Mononuclear cell (primary cell): ENCODE results near the gene VEZT. TPM values are rescaled to one million over a fixed set of nuclear protein-coding genes. Genes with fewer than 3 reads are reported as not detected.

Experiments
- H3K27me3 ChIP-seq: 2 replicates; pipeline ENCODE4 v1.6.0; 2011; ENCODE audit warnings: low read length, control low read depth; ENCODE audit not compliant: insufficient read depth
- H3K4me1 ChIP-seq: 2 replicates; pipeline ENCODE4 v1.5.1; 2011; ENCODE audit warnings: mild to moderate bottlenecking, low read length, control low read depth; ENCODE audit not compliant: insufficient read depth
- H3K4me3 ChIP-seq: 2 replicates; pipeline ENCODE4 v1.5.1; 2011; ENCODE audit warnings: mild to moderate bottlenecking, low read length, moderate library complexity
- H3K9me3 ChIP-seq: 2 replicates; pipeline ENCODE4 v1.5.1; 2011; ENCODE audit warnings: low read depth, mild to moderate bottlenecking, control low read depth, low read length
- total RNA-seq: library from RNA; depleted of rRNA; stranded (reverse); fragments of >200 nt; gene quantifications from one replicate; pipeline ENCODE4 v1.2.3, GENCODE V29; 2012

VEZT gene
- total RNA-seq, 1 donor, result 93.5 TPM

GRCh38 chr12:95326445-95326844, 108.8 kb downstream of the VEZT start:
- Histone ChIP-seq H3K9me3 (no peaks in the 10 kb centered on the region), H3K27me3 (no peaks in the 10 kb centered on the region), H3K4me3 (no peak overlapping the region), H3K4me1 (no peaks in the 10 kb centered on the region)

GRCh38 chr12:95326855-95327254, 109.2 kb downstream of the VEZT start:
- no peaks in the 10 kb centered on the region for H3K4me1 ChIP-seq
- no peaks in the 10 kb centered on the region for H3K9me3 ChIP-seq
- no peaks in the 10 kb centered on the region for H3K27me3 ChIP-seq
- no peak overlapping the region for H3K4me3 ChIP-seq

- H3K4me3 ChIP-seq, result no peak overlapping the region
- no peaks in the 10 kb centered on the region for H3K4me1 ChIP-seq
These were observed 111.1 kb downstream of the VEZT start for GRCh38 chr12:95328708-95329107.

GRCh38 chr12:95335948-95336347, 118.3 kb downstream of the VEZT start:
- Histone ChIP-seq H3K4me1 (no peaks in the 10 kb centered on the region), H3K27me3 (no peaks in the 10 kb centered on the region), H3K4me3 (no peak overlapping the region), H3K9me3 (no peaks in the 10 kb centered on the region)

More at GRCh38 chr12:95328708-95329107, 111.1 kb downstream of the VEZT start:
- no peaks in the 10 kb centered on the region for H3K27me3 ChIP-seq
- H3K9me3 ChIP-seq, result no peaks in the 10 kb centered on the region

GRCh38 chr12:95336387-95337067, 118.9 kb downstream of the VEZT start:
- H3K4me3 ChIP-seq, result no peak overlapping the region
- H3K9me3 ChIP-seq, result no peaks in the 10 kb centered on the region
- H3K27me3 ChIP-seq, result no peaks in the 10 kb centered on the region
- H3K4me1 ChIP-seq, result no peaks in the 10 kb centered on the region

- Histone ChIP-seq H3K4me3 (no peak overlapping the region), H3K27me3 (no peaks in the 10 kb centered on the region), H3K4me1 (no peaks in the 10 kb centered on the region), H3K9me3 (no peaks in the 10 kb centered on the region)
These were observed 119.5 kb downstream of the VEZT start for GRCh38 chr12:95337146-95337545.

GRCh38 chr12:95339086-95339788, 121.6 kb downstream of the VEZT start:
- no peak overlapping the region for H3K4me3 ChIP-seq
- no peaks in the 10 kb centered on the region for H3K27me3 ChIP-seq
- H3K9me3 ChIP-seq, result no peaks in the 10 kb centered on the region
- H3K4me1 ChIP-seq, result no peaks in the 10 kb centered on the region

GRCh38 chr12:95342008-95342407, 124.4 kb downstream of the VEZT start:
- Histone ChIP-seq H3K9me3 (no peaks in the 10 kb centered on the region), H3K4me1 (no peaks in the 10 kb centered on the region), H3K4me3 (no peak overlapping the region), H3K27me3 (no peaks in the 10 kb centered on the region)

- Histone ChIP-seq H3K4me1 (no peaks in the 10 kb centered on the region), H3K9me3 (no peaks in the 10 kb centered on the region), H3K4me3 (no peak overlapping the region), H3K27me3 (no peaks in the 10 kb centered on the region)
These were observed 126.0 kb downstream of the VEZT start for GRCh38 chr12:95343461-95344230.

GRCh38 chr12:95349291-95349690, 131.7 kb downstream of the VEZT start:
- Histone ChIP-seq H3K4me1 (no peaks in the 10 kb centered on the region), H3K9me3 (no peaks in the 10 kb centered on the region), H3K27me3 (no peaks in the 10 kb centered on the region), H3K4me3 (no peak overlapping the region)

GRCh38 chr12:95351748-95352147, 134.1 kb downstream of the VEZT start:
- no peaks in the 10 kb centered on the region for H3K9me3 ChIP-seq
- H3K27me3 ChIP-seq, result no peaks in the 10 kb centered on the region
- no peak overlapping the region for H3K4me3 ChIP-seq
- no peaks in the 10 kb centered on the region for H3K4me1 ChIP-seq

Other genes with a start within 250 kb of the VEZT start
- 85.2 TPM for gene NDUFA12, start 214.1 kb upstream of the VEZT start, total RNA-seq
- 49.3 TPM for gene NR2C1, start 144.2 kb upstream of the VEZT start, total RNA-seq
- gene FGD6, start 340 bp upstream of the VEZT start, total RNA-seq, result 5.2 TPM